Vagina (tissue), 2 donors: ENCODE data around the gene GPR17. TPM values are rescaled to one million over a fixed set of nuclear protein-coding genes. Genes with fewer than 3 reads are reported as not detected.

ENCODE experiments used
- DNase-seq, 2 donors: peaks; one replicate each; pipeline ENCODE4 v3.0.0-alpha.2; 2017; ENCODE audit errors: extremely low spot score in 2 of 2
- H3K27ac ChIP-seq: fragments of 200-600 bp; sonication (generic); one replicate; pipeline ENCODE4 v1.5.1; 2019
- H3K27me3 ChIP-seq: fragments of 200-600 bp; sonication (generic); one replicate; pipeline ENCODE4 v1.5.1; 2019
- H3K36me3 ChIP-seq, 2 donors: fragments of 200-600 bp; sonication (generic); one replicate each; pipeline ENCODE4 v1.5.1; 2017 to 2019
- H3K4me1 ChIP-seq: fragments of 200-600 bp; sonication (generic); one replicate; pipeline ENCODE4 v1.5.1; 2019
- H3K4me3 ChIP-seq, 2 donors: fragments of 200-600 bp; sonication (generic); 1 replicate in 1 of 2; 2 replicates in 1 of 2; pipeline ENCODE4 v1.5.1; 2016 to 2019
- H3K9me3 ChIP-seq: fragments of 200-600 bp; sonication (generic); one replicate; pipeline ENCODE4 v1.5.1; 2019
- CTCF ChIP-seq, 3 experiments: fragments of 450-650 bp in 2 of 3; fragments of 200-600 bp in 1 of 3; sonication (generic) in 1 of 3; IDR thresholded peaks; one replicate each; pipeline ENCODE4 v1.5.1; 2017 to 2019; ENCODE audit warnings: antibody characterized with exemption in 3 of 3, mild to moderate bottlenecking in 2 of 3, moderate library complexity in 2 of 3
- POLR2A ChIP-seq, 2 donors: fragments of 450-650 bp; IDR thresholded peaks; one replicate each; pipeline ENCODE4 v1.6.1; 2017; ENCODE audit warnings: antibody characterized with exemption in 2 of 2, mild to moderate bottlenecking in 2 of 2, moderate library complexity in 2 of 2
- POLR2AphosphoS5 ChIP-seq, 2 donors: sonication (generic); formaldehyde crosslinking; IDR thresholded peaks; one replicate each; pipeline ENCODE4 v1.9.0; 2017; ENCODE audit warnings: antibody characterized with exemption in 2 of 2, mild to moderate bottlenecking in 2 of 2, low read depth in 1 of 2; ENCODE audit not compliant: insufficient read depth in 1 of 2
- intact Hi-C: fragments of 100-400 bp; cut with DNase I; formaldehyde crosslinking; loops from one replicate; pipeline ENCODE4 v1.15.1; 2023
- total RNA-seq: library from RNA; depleted of rRNA; stranded (reverse); fragments of >200 nt; gene quantifications from one replicate; pipeline ENCODE4 v1.2.3, GENCODE V29; 2016

Gene GPR17
- total RNA-seq, 1 donor from 2014 or later, result not detected

GRCh38 chr2:127645026-127645394 lies 943 bp upstream of the GPR17 start:
- TF ChIP-seq POLR2A (IDR thresholded peaks at IDR 0.05) (no peak), POLR2AphosphoS5 (IDR thresholded peaks at IDR 0.05; ENCODE audit: insufficient read depth in 1 of 2, low read depth in 1 of 2) (no peak), CTCF (IDR thresholded peaks at IDR 0.05) (no peak)
- no peaks in the 10 kb centered on the region for H3K27me3 ChIP-seq
- intact Hi-C loops, result no loop called here
- no peak overlapping the region for H3K27ac ChIP-seq
- DNase-seq, result no peak
- H3K9me3 ChIP-seq, result no peaks in the 10 kb centered on the region
- H3K4me1 ChIP-seq, result peaks cover 26% of the 10 kb centered on the region
- no peak overlapping the region for H3K4me3 ChIP-seq
- H3K36me3 ChIP-seq, result no peaks in the 10 kb centered on the region

GRCh38 chr2:127646487-127647241 lies 711 bp downstream of the GPR17 start:
- no peaks in the 10 kb centered on the region for H3K9me3 ChIP-seq
- no peaks in the 10 kb centered on the region for H3K27me3 ChIP-seq
- H3K27ac ChIP-seq, result peak overlapping the region; percentile 18
- intact Hi-C loops, result no loop called here
- TF ChIP-seq CTCF (IDR thresholded peaks at IDR 0.05), result no peak
- TF ChIP-seq POLR2AphosphoS5 (IDR thresholded peaks at IDR 0.05; ENCODE audit: insufficient read depth in 1 of 2, low read depth in 1 of 2), result no peak
- TF ChIP-seq POLR2A (IDR thresholded peaks at IDR 0.05), result no peak
- DNase-seq, result no peak
- peaks cover 35% of the 10 kb centered on the region for H3K4me1 ChIP-seq
- H3K4me3 ChIP-seq, result no peak overlapping the region
- H3K36me3 ChIP-seq, result peaks cover 0 to 4% of the 10 kb centered on the region in 2 donors

- H3K27me3 ChIP-seq, result no peaks in the 10 kb centered on the region
- TF ChIP-seq POLR2AphosphoS5 (IDR thresholded peaks at IDR 0.05; ENCODE audit: insufficient read depth in 1 of 2, low read depth in 1 of 2), result no peak
- TF ChIP-seq CTCF (IDR thresholded peaks at IDR 0.05), result no peak
- no peak for TF ChIP-seq POLR2A (IDR thresholded peaks at IDR 0.05)
- H3K27ac ChIP-seq, result peak overlapping the region; percentile 18
- H3K4me1 ChIP-seq, result peaks cover 35% of the 10 kb centered on the region
- no peak overlapping the region for H3K4me3 ChIP-seq
- no peak for DNase-seq
- intact Hi-C loops, result no loop called here
- no peaks in the 10 kb centered on the region for H3K9me3 ChIP-seq
- H3K36me3 ChIP-seq, result peaks cover 0 to 4% of the 10 kb centered on the region in 2 donors
These were observed 1.6 kb downstream of the GPR17 start for GRCh38 chr2:127647242-127648190.

GRCh38 chr2:127648321-127648720 lies 2.4 kb downstream of the GPR17 start:
- Histone ChIP-seq H3K27ac (no peak overlapping the region), H3K4me1 (peaks cover 35% of the 10 kb centered on the region), H3K36me3 (peaks cover 0 to 4% of the 10 kb centered on the region in 2 donors), H3K9me3 (no peaks in the 10 kb centered on the region), H3K27me3 (no peaks in the 10 kb centered on the region), H3K4me3 (no peak overlapping the region)
- intact Hi-C loops, result no loop called here
- TF ChIP-seq CTCF (IDR thresholded peaks at IDR 0.05), result no peak
- TF ChIP-seq POLR2A (IDR thresholded peaks at IDR 0.05), result no peak
- TF ChIP-seq POLR2AphosphoS5 (IDR thresholded peaks at IDR 0.05; ENCODE audit: insufficient read depth in 1 of 2, low read depth in 1 of 2), result no peak
- no peak for DNase-seq
